ENCODE results near the gene GALNT14. TPM values are rescaled to one million over a fixed set of nuclear protein-coding genes. Genes with fewer than 3 reads are reported as not detected.

GALNT14 gene
- total RNA-seq, 1 donor from 2014 or later, result 1.7 TPM

- no peak for DNase-seq
Measured at GRCh38 chr2:31053929-31054782, 84.1 kb downstream of the GALNT14 start.

- DNase-seq, result no peak
Measured at GRCh38 chr2:31052284-31052683, 86.0 kb downstream of the GALNT14 start.

GRCh38 chr2:31051258-31052140, 86.7 kb downstream of the GALNT14 start:
- DNase-seq, result no peak

- DNase-seq, result no peak
Measured at GRCh38 chr2:31049916-31050588, 88.2 kb downstream of the GALNT14 start.

GRCh38 chr2:31049264-31049663, 89.0 kb downstream of the GALNT14 start:
- no peak for DNase-seq

- no peak for DNase-seq
Measured at GRCh38 chr2:31047599-31047998, 90.6 kb downstream of the GALNT14 start.

- no peak for DNase-seq
Measured at GRCh38 chr2:31038385-31038784, 99.9 kb downstream of the GALNT14 start.

GRCh38 chr2:31037058-31037457, 101.2 kb downstream of the GALNT14 start:
- no peak for DNase-seq

- no peak for DNase-seq
Measured at GRCh38 chr2:31033032-31033431, 105.2 kb downstream of the GALNT14 start.

GRCh38 chr2:31032475-31032874, 105.8 kb downstream of the GALNT14 start:
- DNase-seq, result no peak

GRCh38 chr2:31031132-31031706, 107.0 kb downstream of the GALNT14 start:
- DNase-seq, result no peak

GRCh38 chr2:31028417-31028816, 109.8 kb downstream of the GALNT14 start:
- DNase-seq, result no peak

- DNase-seq, result no peak
Measured at GRCh38 chr2:31027549-31027948, 110.7 kb downstream of the GALNT14 start.

GRCh38 chr2:31023541-31023940, 114.7 kb downstream of the GALNT14 start:
- DNase-seq, result no peak

GRCh38 chr2:31020713-31021112, 117.5 kb downstream of the GALNT14 start:
- DNase-seq, result no peak

- DNase-seq, result no peak
Measured at GRCh38 chr2:31018280-31018679, 120.0 kb downstream of the GALNT14 start.

GRCh38 chr2:31016648-31017047, 121.6 kb downstream of the GALNT14 start:
- DNase-seq, result no peak

- no peak for DNase-seq
Measured at GRCh38 chr2:31014516-31014915, 123.7 kb downstream of the GALNT14 start.

- DNase-seq, result no peak
Measured at GRCh38 chr2:31013301-31013700, 124.9 kb downstream of the GALNT14 start.

GRCh38 chr2:31012406-31012805, 125.8 kb downstream of the GALNT14 start:
- DNase-seq, result no peak

GRCh38 chr2:31011587-31011986, 126.7 kb downstream of the GALNT14 start:
- DNase-seq, result no peak

- no peak for DNase-seq
Measured at GRCh38 chr2:31008561-31009114, 129.6 kb downstream of the GALNT14 start.
